Measurements from ENCODE around the gene CPA1.

Gene CPA1

GRCh38 chr7:130397051-130397757, 16.9 kb downstream of the CPA1 start:
- DNase-seq = no peak

DNA sequence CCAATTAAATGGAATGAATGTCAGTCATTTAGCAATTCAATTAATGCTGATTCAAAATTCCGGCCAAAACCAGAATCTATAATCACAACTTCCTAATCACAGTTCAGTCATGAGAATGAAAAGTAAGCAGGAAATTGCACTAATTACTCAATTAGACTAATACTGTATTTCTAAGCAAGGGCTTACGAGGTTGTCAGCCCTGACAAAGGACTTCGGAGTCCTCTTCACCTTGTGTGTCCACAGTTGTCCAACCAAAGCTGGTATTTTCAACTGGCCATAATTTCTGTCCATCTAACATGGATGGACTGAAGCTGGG, 17.4 kb downstream of the CPA1 start:
- no peak for DNase-seq

DNA sequence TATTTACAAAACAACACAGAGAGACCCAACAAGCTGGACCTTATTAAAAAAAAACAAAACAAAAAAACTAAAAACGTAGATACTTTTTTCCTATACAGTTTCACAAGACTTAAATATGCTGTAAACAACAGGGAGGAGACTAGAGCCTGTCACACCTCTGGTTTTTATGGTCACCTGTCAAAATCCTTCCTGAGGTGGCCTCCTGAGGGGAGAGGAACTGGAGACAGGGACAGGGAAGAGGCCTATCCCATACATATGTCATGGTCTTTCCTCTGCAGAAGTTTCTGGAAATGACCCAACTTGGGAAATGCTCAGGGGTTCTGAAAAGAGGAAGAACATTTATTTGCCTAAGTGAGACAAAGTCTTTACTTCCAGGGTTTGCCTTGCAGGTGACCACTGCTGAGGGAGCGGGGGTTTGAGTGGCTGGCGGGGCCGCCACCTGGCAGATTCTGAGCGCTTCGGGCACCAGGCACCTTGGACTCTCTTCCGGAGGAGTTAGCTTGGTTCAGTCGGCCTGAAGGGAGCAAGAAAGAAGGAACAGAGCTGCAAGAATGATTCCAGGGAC, 18.3 kb downstream of the CPA1 start:
- no peak for DNase-seq

- DNase-seq = no peak
Observed at GRCh38 chr7:130400120-130400572, 19.9 kb downstream of the CPA1 start.

- no peak for DNase-seq
Observed at GRCh38 chr7:130401101-130401500, 20.8 kb downstream of the CPA1 start.

- no peak for DNase-seq
Observed at GRCh38 chr7:130401578-130401977, 21.3 kb downstream of the CPA1 start.

DNA sequence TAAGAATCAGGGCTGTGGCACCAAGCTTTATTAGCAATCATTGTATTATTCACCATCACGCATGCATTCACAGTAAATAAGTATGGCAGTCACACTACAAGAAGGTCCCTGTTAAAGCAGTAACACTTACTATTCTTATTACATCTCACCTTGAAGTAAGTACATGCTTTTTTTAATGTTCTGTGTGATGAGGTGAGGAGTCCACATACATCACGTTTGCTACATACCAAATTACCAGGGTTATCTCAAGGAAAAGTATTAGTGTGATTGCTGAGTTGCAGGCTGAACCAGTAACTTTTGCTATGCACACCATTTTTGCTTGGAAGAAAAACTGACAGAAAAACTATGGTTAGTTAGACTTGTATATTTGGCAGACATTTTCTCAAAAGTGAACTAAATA, 24.7 kb downstream of the CPA1 start:
- no peak for DNase-seq

GRCh38 chr7:130409067-130409711, 28.9 kb downstream of the CPA1 start:
- no peak for DNase-seq

DNA sequence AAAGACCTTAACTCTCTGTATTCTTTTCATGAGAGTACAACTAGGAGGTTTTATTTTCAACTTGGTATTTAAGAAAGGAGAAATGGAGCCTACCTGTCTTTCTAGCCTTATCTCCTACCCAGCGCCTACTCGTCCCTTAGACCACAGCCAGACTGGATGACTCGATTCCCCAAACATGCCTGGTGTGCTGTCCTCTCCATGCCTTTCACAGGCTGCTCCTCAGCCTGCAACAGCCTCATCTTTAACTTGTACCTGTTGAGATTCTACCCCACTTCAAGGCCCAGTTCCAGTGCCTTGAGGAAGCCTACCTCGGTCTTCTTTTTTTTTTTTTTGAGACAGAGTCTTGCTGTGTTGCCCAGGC, 29.4 kb downstream of the CPA1 start:
- DNase-seq = no peak

DNA sequence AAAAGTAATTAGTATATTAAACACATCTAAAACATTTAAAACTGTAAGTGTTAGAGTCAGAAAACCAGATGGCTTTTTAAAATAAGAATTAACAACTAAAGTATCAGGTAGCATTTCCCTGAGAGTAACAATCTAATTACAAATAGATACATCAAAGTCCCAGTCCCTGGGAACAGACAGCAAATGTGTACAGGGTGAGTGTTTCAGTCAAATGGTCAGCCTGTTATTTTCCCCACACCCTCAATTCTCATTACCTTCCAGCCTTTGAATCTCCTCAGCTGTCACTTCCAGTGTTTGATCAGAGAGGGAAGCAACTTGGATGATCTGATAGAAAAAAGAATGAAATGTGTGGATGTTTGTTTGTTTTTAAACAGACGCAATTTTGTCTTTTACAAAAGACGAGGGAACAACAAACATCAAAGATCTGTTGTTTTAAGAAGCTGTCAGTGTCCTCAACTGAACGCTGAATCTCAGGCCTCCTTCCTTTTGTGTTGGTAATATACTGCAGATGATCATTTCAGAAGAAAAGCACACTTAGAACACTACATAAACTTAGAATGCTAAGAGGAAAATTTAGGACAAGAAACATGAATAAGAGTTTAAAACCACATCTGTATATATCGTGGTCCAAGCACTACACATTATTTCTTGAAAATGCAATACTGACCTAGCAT, 30.7 kb downstream of the CPA1 start:
- DNase-seq = no peak

- DNase-seq = no peak
Observed at GRCh38 chr7:130413201-130413600, 32.9 kb downstream of the CPA1 start.

DNA sequence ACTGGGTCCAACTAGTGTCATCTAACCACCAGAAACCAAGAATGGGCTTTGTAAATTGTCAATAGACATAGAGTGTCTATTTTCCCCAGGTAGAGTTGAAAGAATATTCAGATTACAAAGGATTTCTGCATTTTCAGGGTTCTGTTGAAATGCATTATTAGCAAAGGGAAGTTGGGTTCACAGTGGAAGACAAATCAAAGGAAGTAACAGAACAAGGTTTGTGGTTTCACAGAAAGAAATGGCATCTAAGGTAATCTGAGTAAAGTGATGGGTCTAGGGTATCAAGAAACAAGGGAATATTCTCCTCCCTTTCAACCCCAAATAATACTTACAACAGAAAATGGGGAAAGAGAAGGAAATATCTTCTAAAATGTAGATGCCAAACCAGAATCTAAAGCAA, 34.7 kb downstream of the CPA1 start:
- DNase-seq = no peak

- no peak for DNase-seq
Observed at GRCh38 chr7:130417213-130417612, 36.9 kb downstream of the CPA1 start.

DNA sequence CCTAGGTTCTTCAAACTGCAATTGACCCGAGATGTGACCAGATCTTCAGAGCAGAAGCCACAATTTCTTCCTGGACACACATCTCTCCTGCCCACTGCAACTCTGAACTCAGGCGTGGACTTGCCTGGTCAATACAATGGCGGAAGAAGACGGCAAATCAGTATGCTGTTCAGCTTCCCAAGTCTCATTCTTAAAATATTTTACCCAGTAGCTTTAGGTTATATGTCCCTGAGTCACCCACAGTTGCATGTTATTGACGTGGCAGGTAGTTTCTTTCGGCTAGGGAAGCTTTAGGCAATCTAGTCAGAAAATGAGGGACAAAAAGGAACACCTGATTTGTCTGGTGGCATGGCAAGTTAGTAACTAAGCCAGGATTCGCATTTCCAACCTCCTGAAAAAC, 38.0 kb downstream of the CPA1 start:
- no peak for DNase-seq

DNA sequence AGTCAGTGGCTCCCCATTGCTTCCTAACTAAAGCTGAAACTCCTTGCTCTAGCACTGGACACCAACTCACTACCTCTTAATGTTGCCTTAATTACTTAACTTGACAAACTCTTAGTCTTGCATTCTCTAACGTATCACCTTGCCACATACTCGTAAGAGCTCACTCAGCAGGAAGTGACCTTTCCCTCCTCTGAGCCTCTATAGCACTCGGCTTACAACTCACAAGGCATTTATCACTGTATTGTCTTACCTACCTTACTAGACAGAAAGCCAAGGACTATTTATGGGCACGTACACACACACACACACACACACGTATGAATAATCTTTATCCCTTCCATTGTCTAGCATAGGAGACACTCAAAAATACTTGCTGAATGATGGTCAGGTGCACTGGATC, 39.4 kb downstream of the CPA1 start:
- no peak for DNase-seq

GRCh38 chr7:130420943-130421578, 40.8 kb downstream of the CPA1 start:
- DNase-seq = no peak

DNA sequence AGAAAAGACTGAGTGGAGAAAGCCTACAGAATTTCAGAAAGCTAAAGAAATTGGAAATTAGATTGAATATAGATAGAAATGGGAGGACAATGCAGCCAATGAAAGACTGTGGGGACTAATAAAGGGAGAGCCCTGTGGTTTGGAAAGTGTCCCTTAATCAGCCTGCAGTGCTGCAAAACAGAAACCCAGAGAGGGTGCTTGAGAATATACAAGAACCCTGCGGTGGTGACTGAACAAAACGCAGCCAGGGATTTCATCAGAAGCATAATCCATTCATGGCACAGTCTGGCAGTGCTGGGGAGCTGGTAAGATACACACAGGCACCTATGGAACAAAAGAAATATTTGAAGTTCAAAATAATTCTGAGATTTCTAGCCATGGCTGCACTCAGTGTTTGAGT, 41.4 kb downstream of the CPA1 start:
- no peak for DNase-seq

GRCh38 chr7:130423501-130424037, 43.3 kb downstream of the CPA1 start:
- DNase-seq = no peak

DNA sequence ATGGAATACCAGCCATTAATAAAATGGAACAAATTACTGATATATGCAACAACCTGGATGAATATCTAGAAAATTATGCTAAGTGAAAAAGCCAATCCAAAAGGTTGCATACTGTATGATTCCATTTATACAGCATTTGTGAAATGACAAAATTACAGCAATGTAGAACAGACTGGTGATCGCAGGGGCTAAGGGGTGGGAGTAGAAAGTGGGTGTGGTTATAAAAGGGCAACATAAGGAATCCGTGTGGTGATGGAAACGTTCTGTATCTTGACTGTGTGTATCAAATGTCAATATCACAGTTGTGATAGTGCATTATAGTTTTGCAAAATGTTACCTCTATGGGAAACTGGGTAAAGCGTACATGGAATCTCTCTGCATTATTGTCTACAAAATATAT, 45.5 kb downstream of the CPA1 start:
- DNase-seq = no peak

DNA sequence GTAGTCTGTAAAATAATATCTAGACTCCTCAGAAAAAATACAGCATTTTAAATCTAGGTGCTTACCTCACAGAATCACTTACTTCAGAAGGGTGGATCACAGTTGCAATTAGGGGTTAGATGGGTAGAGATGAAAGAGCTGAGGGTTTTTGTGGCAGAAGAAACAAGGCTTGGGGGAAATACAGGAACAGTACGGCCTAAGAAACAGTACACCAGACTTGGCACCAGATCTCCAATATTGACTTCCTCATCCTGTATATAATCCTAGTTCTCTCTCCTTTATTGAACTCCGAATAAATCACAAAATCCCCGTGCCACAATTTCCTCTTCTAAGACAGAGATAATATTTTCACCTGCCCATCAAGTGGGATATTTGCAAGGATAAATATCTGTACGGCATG, 46.3 kb downstream of the CPA1 start:
- DNase-seq = no peak

DNA sequence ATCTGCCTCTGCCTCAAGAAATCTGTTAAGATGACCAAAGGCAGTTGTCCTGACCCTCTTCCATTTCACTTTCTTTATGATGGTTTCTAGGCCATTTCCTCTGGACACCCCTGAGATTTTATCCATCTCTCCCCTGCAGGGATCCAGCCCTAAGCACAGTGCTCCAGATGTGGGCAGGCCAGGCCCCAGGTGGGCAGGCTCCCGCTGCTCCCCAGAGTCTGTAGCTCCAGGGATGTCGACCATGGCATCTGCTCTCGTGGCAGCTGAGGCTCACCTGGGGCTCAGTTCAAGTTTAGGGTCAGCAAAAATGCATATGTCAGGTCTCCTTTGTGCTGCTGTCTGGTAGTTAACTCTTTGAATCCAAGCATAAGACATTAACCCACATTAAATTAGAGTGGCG, 48.7 kb downstream of the CPA1 start:
- DNase-seq = no peak

DNA sequence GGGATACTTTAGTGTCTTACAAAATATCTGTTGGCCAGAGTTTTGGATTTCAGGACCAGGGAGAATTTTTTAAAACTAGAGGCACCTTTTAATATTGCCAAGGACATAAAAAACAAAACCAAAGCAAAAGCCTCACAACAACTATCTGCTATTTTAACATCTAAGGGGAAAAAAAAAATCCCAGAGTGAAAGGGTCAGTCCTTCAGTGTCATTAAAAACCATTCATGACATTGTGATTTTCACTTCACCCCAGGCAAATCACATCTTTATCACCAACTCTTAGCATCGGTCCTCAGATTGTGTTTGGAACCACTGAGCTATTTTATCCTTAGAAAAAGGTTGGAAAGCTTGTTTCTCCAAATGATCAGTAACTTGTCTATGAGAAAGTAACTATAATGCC, 49.8 kb downstream of the CPA1 start:
- no peak for DNase-seq

Measured in bone marrow (tissue), 2 donors.